HepG2 (cell line): ENCODE measurements around the gene SRC. TPM values are rescaled to one million over a fixed set of nuclear protein-coding genes. Genes with fewer than 3 reads are reported as not detected.

Experiments
- CEBPG ChIP-seq: IDR thresholded peaks from 2 replicates; pipeline ENCODE4 v1.6.1; 2016
- HBP1 ChIP-seq: IDR thresholded peaks from 2 replicates; pipeline ENCODE4 v1.6.1; 2016; ENCODE audit warnings: low read depth, control low read depth
- MYNN ChIP-seq: sonication (generic); formaldehyde crosslinking; IDR thresholded peaks from 2 replicates; pipeline ENCODE4 v1.4.0; 2020; ENCODE audit warnings: mild to moderate bottlenecking, low read depth, missing genetic modification reagents
- RXRA ChIP-seq: sonication (generic); formaldehyde crosslinking; IDR thresholded peaks from 2 replicates; pipeline ENCODE4 v1.5.1; 2020; ENCODE audit warnings: missing genetic modification reagents
- SALL2 ChIP-seq: sonication (generic); formaldehyde crosslinking; IDR thresholded peaks from 2 replicates; pipeline ENCODE4 v1.8.1; 2023; ENCODE audit warnings: mild to moderate bottlenecking, missing genetic modification reagents, inconsistent platforms
- SMC3 ChIP-seq: IDR thresholded peaks from 2 replicates; pipeline ENCODE4 v1.6.1; 2011; ENCODE audit warnings: low read length, improper control_type of control experiment
- ZC3H4 ChIP-seq: sonication (generic); formaldehyde crosslinking; IDR thresholded peaks from 2 replicates; pipeline ENCODE4 v1.4.0; 2020; ENCODE audit warnings: missing genetic modification reagents, borderline replicate concordance
- ZMAT3 ChIP-seq: sonication (generic); formaldehyde crosslinking; conservative IDR thresholded peaks from 2 replicates; pipeline ENCODE4 v1.7.0; 2021; ENCODE audit warnings: missing genetic modification reagents
- ZNF292 ChIP-seq: sonication (generic); formaldehyde crosslinking; IDR thresholded peaks from 2 replicates; pipeline ENCODE4 v1.8.1; 2022; ENCODE audit warnings: mild to moderate bottlenecking, low read depth, missing genetic modification reagents, borderline replicate concordance
- ZNF33B ChIP-seq: sonication (generic); formaldehyde crosslinking; IDR thresholded peaks from 2 replicates; pipeline ENCODE4 v1.5.1; 2020; ENCODE audit warnings: mild to moderate bottlenecking, missing genetic modification reagents
- ZNF34 ChIP-seq: sonication (generic); formaldehyde crosslinking; IDR thresholded peaks from 2 replicates; pipeline ENCODE4 v1.4.0; 2020; ENCODE audit warnings: mild to moderate bottlenecking, missing genetic modification reagents, borderline replicate concordance
- ZNF629 ChIP-seq: sonication (generic); formaldehyde crosslinking; conservative IDR thresholded peaks from 2 replicates; pipeline ENCODE4 v1.5.0; 2020; ENCODE audit warnings: missing genetic modification reagents
- ZNF768 ChIP-seq: sonication (generic); formaldehyde crosslinking; IDR thresholded peaks from 2 replicates; pipeline ENCODE4 v1.4.0; 2020; ENCODE audit warnings: missing genetic modification reagents
- polyA plus RNA-seq, 8 experiments: library from polyadenylated mRNA; depleted of rRNA in 3 of 8; stranded (reverse) in 7 of 8; unstranded in 1 of 8; fragments of >200 nt; fragmentation: Illumina TruSeq in 4 of 8; extraction: Trizol in 4 of 8; gene quantifications; 2 replicates each; pipeline versions ENCODE4 v1.2.1 to v1.2.3, GENCODE V29; 2011 to 2016; ENCODE audit warnings: low read depth in 4 of 8, missing spikeins in 1 of 8, mixed read lengths in 1 of 8; ENCODE audit not compliant: insufficient read depth in 1 of 8
- total RNA-seq, 5 experiments: library from RNA; depleted of rRNA; stranded (reverse); fragments of >200 nt; fragmentation: Illumina TruSeq; extraction: Trizol; gene quantifications; 2 replicates each; pipeline ENCODE4 v1.2.3, GENCODE V29; 2016; ENCODE audit warnings: low read depth in 1 of 5
- TF ChIP-seq, protein P1 (sequence below): sonication (generic); formaldehyde crosslinking; IDR thresholded peaks from 2 replicates; pipeline ENCODE4 v1.5.0; 2020; ENCODE audit warnings: mild to moderate bottlenecking, missing genetic modification reagents, borderline replicate concordance
- TF ChIP-seq, protein P2 (sequence below): IDR thresholded peaks from 2 replicates; pipeline ENCODE4 v1.6.1; 2016; ENCODE audit warnings: low read depth, borderline replicate concordance
- TF ChIP-seq, protein P3 (sequence below): IDR thresholded peaks from 2 replicates; pipeline ENCODE4 v1.6.1; 2016; ENCODE audit warnings: control low read depth

SRC gene
- total and polyA plus RNA-seq, 2 of the 13 experiments (the other 11 are each of a cell fraction or from before 2014, with no cell fraction given), result 54.7 to 192 TPM

- TF ChIP-seq, protein P1, sequence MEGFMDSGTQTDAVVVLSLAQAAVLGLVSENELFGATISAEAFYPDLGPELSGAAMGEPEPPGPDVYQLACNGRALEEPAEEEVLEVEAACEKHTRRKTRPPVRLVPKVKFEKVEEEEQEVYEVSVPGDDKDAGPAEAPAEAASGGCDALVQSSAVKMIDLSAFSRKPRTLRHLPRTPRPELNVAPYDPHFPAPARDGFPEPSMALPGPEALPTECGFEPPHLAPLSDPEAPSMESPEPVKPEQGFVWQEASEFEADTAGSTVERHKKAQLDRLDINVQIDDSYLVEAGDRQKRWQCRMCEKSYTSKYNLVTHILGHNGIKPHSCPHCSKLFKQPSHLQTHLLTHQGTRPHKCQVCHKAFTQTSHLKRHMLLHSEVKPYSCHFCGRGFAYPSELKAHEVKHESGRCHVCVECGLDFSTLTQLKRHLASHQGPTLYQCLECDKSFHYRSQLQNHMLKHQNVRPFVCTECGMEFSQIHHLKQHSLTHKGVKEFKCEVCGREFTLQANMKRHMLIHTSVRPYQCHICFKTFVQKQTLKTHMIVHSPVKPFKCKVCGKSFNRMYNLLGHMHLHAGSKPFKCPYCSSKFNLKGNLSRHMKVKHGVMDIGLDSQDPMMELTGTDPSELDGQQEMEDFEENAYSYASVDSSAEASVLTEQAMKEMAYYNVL, result 0 out of 2 replicates have a peak, but pooled peaks have one; percentile 47
- TF ChIP-seq, protein P2, sequence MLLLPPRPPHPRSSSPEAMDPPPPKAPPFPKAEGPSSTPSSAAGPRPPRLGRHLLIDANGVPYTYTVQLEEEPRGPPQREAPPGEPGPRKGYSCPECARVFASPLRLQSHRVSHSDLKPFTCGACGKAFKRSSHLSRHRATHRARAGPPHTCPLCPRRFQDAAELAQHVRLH (CRISPR knock-in tag), result 0 out of 2 replicates have a peak, but pooled peaks have one; percentile 42
- peak; percentile 97 for TF ChIP-seq ZNF768 (CRISPR knock-in tag)
- TF ChIP-seq SALL2 (CRISPR knock-in tag), result 0 out of 2 replicates have a peak, but pooled peaks have one; percentile 66
- TF ChIP-seq, protein P3, sequence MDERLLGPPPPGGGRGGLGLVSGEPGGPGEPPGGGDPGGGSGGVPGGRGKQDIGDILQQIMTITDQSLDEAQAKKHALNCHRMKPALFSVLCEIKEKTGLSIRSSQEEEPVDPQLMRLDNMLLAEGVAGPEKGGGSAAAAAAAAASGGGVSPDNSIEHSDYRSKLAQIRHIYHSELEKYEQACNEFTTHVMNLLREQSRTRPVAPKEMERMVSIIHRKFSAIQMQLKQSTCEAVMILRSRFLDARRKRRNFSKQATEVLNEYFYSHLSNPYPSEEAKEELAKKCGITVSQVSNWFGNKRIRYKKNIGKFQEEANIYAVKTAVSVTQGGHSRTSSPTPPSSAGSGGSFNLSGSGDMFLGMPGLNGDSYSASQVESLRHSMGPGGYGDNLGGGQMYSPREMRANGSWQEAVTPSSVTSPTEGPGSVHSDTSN, result no peak
- peak; percentile 29; the same call in 1 of the 2 replicates for TF ChIP-seq SMC3
- peak; percentile 12; the same call in 1 of the 2 replicates for TF ChIP-seq RXRA (CRISPR knock-in tag)
- TF ChIP-seq HBP1 (CRISPR knock-in tag), result 0 out of 2 replicates have a peak, but pooled peaks have one; percentile 40
- no peak for TF ChIP-seq ZNF33B (CRISPR knock-in tag)
- 0 out of 2 replicates have a peak, but pooled peaks have one; percentile 46 for TF ChIP-seq ZMAT3 (CRISPR knock-in tag)
- TF ChIP-seq ZC3H4 (CRISPR knock-in tag), result 0 out of 2 replicates have a peak, but pooled peaks have one; percentile 48
- no peak for TF ChIP-seq CEBPG (CRISPR knock-in tag)
- peak; percentile 46; the same call in 1 of the 2 replicates for TF ChIP-seq ZNF292 (CRISPR knock-in tag)
- peak; percentile 81 for TF ChIP-seq ZNF629 (CRISPR knock-in tag)
- TF ChIP-seq ZNF34 (CRISPR knock-in tag), result peak; percentile 77; the same call in 1 of the 2 replicates
- TF ChIP-seq MYNN, result no peak
Observed at GRCh38 chr20:37342231-37343177, 3.4 kb upstream of the SRC start (continued).
